Sigmoid colon (tissue), 4 donors: ENCODE results near the gene GID4.

Source experiments
- CTCF ChIP-seq, 4 experiments: fragments of 450-650 bp in 3 of 4; fragments of 200-600 bp in 1 of 4; IDR thresholded peaks; one replicate each; pipeline ENCODE4 v1.5.1; 2016 to 2019; ENCODE audit warnings: antibody characterized with exemption in 4 of 4, mild to moderate bottlenecking in 3 of 4, moderate library complexity in 2 of 4
- POLR2A ChIP-seq, 2 donors: fragments of 450-650 bp; IDR thresholded peaks; one replicate each; pipeline ENCODE4 v1.6.1; 2016; ENCODE audit warnings: antibody characterized with exemption in 2 of 2, mild to moderate bottlenecking in 2 of 2, moderate library complexity in 2 of 2
- POLR2AphosphoS5 ChIP-seq, 4 donors: sonication (generic); formaldehyde crosslinking; IDR thresholded peaks; one replicate each; pipeline ENCODE4 v1.6.1; 2017; ENCODE audit warnings: antibody characterized with exemption in 4 of 4

DNA sequence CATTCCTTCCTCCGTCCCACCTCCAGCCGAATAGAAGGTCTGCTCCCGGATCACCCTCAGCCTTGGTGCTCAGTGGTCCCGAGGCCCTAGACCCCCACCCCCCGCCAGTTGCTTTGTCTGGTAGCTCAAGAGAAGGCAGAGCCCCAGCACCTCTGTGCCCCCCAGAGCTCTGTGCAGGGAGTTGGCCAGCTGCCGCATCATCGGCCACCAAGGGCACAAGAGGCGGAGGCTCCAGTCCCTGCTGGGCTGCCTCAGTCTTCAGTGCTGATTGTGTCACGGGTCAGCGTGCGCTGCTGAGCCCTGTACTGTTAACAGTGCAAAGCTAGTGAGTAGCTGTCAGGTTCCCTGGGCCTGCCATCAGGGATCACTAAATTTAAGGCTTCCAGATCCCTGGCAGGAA lies 26.3 kb downstream of the GID4 start:
- no peak for TF ChIP-seq CTCF (IDR thresholded peaks at IDR 0.05)
- no peak for TF ChIP-seq POLR2A (IDR thresholded peaks at IDR 0.05)
- no peak for TF ChIP-seq POLR2AphosphoS5 (IDR thresholded peaks at IDR 0.05)
